Neutrophil (primary cell): ENCODE measurements around the gene IVNS1ABP.
"Not testable (repeated sequence)": the region's sequence is repeated elsewhere in the genome, so short reads cannot be mapped to it uniquely, and the experiment has no call there.

Experiments
- H3K27ac ChIP-seq: fragments of 200-600 bp; sonication (generic); 2 replicates; pipeline ENCODE4 v1.5.1; 2016; ENCODE audit warnings: mild to moderate bottlenecking, moderate library complexity
- H3K27me3 ChIP-seq: fragments of 200-600 bp; sonication (generic); 2 replicates; pipeline ENCODE4 v1.6.0; 2016; ENCODE audit warnings: mild to moderate bottlenecking
- H3K36me3 ChIP-seq: fragments of 200-600 bp; sonication (generic); 2 replicates; pipeline ENCODE4 v1.5.1; 2017
- H3K4me1 ChIP-seq, 2 experiments: fragments of 200-600 bp in 1 of 2; sonication (generic) in 1 of 2; 1 replicate in 1 of 2; 2 replicates in 1 of 2; pipeline versions ENCODE4 v1.5.1 to v1.6.1; 2013 to 2016; ENCODE audit warnings: low read depth in 1 of 2, low read length in 1 of 2, mild to moderate bottlenecking in 1 of 2, moderate library complexity in 1 of 2; ENCODE audit not compliant: control insufficient read depth in 1 of 2, insufficient read depth in 1 of 2
- H3K4me3 ChIP-seq, 2 experiments: fragments of 200-600 bp in 1 of 2; sonication (generic) in 1 of 2; 1 replicate in 1 of 2; 2 replicates in 1 of 2; pipeline ENCODE4 v1.5.1; 2013 to 2016; ENCODE audit warnings: low read depth in 1 of 2, low read length in 1 of 2, mild to moderate bottlenecking in 1 of 2, moderate library complexity in 1 of 2
- H3K9me3 ChIP-seq: fragments of 200-600 bp; sonication (generic); 2 replicates; pipeline ENCODE4 v1.5.1; 2016
- CTCF ChIP-seq: fragments of 200-600 bp; sonication (generic); IDR thresholded peaks from 2 replicates; pipeline ENCODE4 v1.5.1; 2016; ENCODE audit warnings: antibody characterized with exemption

The IVNS1ABP gene

GRCh38 chr1:185328255-185328654 is 11.2 kb upstream of the IVNS1ABP start:
- peak overlapping the region; percentile 97 for H3K27ac ChIP-seq
- H3K9me3 ChIP-seq = no peaks in the 10 kb centered on the region
- peak; percentile 67 for TF ChIP-seq CTCF
- no peaks in the 10 kb centered on the region for H3K27me3 ChIP-seq
- peaks cover 61 to 65% of the 10 kb centered on the region in 2 experiments for H3K4me1 ChIP-seq
- H3K4me3 ChIP-seq = peak overlapping the region; percentile 23 to 28
- no peaks in the 10 kb centered on the region for H3K36me3 ChIP-seq

- H3K4me1 ChIP-seq = peaks cover 63 to 68% of the 10 kb centered on the region in 2 experiments
- no peak overlapping the region for H3K4me3 ChIP-seq
- no peaks in the 10 kb centered on the region for H3K27me3 ChIP-seq
- H3K9me3 ChIP-seq = no peaks in the 10 kb centered on the region
- H3K36me3 ChIP-seq = no peaks in the 10 kb centered on the region
- peak overlapping the region; percentile 76 for H3K27ac ChIP-seq
- TF ChIP-seq CTCF = no peak
These were observed 8.4 kb upstream of the IVNS1ABP start for GRCh38 chr1:185325413-185325812.

- no peak overlapping the region for H3K4me3 ChIP-seq
- no peak for TF ChIP-seq CTCF
- H3K27ac ChIP-seq = peak overlapping the region; percentile 76
- peaks cover 59 to 68% of the 10 kb centered on the region in 2 experiments for H3K4me1 ChIP-seq
- H3K9me3 ChIP-seq = no peaks in the 10 kb centered on the region
- no peaks in the 10 kb centered on the region for H3K27me3 ChIP-seq
- H3K36me3 ChIP-seq = no peaks in the 10 kb centered on the region
These were observed 7.1 kb upstream of the IVNS1ABP start for GRCh38 chr1:185324118-185324517.

- no peak overlapping the region for H3K4me3 ChIP-seq
- H3K9me3 ChIP-seq = no peaks in the 10 kb centered on the region
- no peak for TF ChIP-seq CTCF
- H3K27ac ChIP-seq = no peak overlapping the region
- H3K4me1 ChIP-seq = peaks cover 59 to 65% of the 10 kb centered on the region in 2 experiments
- no peaks in the 10 kb centered on the region for H3K36me3 ChIP-seq
- H3K27me3 ChIP-seq = no peaks in the 10 kb centered on the region
These were observed 5.6 kb upstream of the IVNS1ABP start for GRCh38 chr1:185322636-185323035.

- not testable (repeated sequence) for H3K36me3 ChIP-seq, H3K27me3 ChIP-seq
These were observed 4.7 kb upstream of the IVNS1ABP start for GRCh38 chr1:185321653-185322221.

GRCh38 chr1:185321104-185321503 is 4.1 kb upstream of the IVNS1ABP start:
- not testable (repeated sequence) for H3K36me3 ChIP-seq, H3K9me3 ChIP-seq, H3K27ac ChIP-seq, H3K27me3 ChIP-seq, H3K4me3 ChIP-seq
- peaks cover 48 to 51% of the 10 kb centered on the region in 2 experiments for H3K4me1 ChIP-seq

More at GRCh38 chr1:185321653-185322221, 4.7 kb upstream of the IVNS1ABP start:
- peaks cover 54 to 56% of the 10 kb centered on the region in 2 experiments for H3K4me1 ChIP-seq
- H3K9me3 ChIP-seq, H3K4me3 ChIP-seq, H3K27ac ChIP-seq: not testable (repeated sequence)
